ENCODE measurements around the gene CFAP119.

The CFAP119 gene

GRCh38 chr16:30738984-30739951, 22.6 kb downstream of the CFAP119 start:
- Histone ChIP-seq H3K79me2 (ENCODE audit: low read length) (no peaks in the 10 kb centered on the region; the same call in 1 of the 2 replicates), H2AFZ (ENCODE audit: low read depth, low read length) (no peak overlapping the region), H4K20me1 (ENCODE audit: insufficient read depth, low read length) (no peaks in the 10 kb centered on the region), H3K9ac (ENCODE audit: low read length) (no peak overlapping the region), H3K4me2 (ENCODE audit: low read length) (no peak overlapping the region), H3K4me3 (ENCODE audit: low read length) (no peak overlapping the region), H3K27ac (ENCODE audit: low read length) (no peak overlapping the region), H3K27me3 (ENCODE audit: low read depth, low read length) (no peaks in the 10 kb centered on the region), H3K4me1 (ENCODE audit: low read length) (no peaks in the 10 kb centered on the region), H3K9me3 (ENCODE audit: insufficient read depth, low read length) (no peaks in the 10 kb centered on the region), H3K36me3 (replicated peaks; ENCODE audit: low read depth, low read length) (peaks cover 59% of the 10 kb centered on the region)
- TF ChIP-seq CTCF (IDR thresholded peaks at IDR 0.05; ENCODE audit: low read depth, low read length) = no peak
- TF ChIP-seq EZH2phosphoT487 (IDR thresholded peaks at IDR 0.05; ENCODE audit: low read depth) = no peak

GRCh38 chr16:30737794-30738648, 23.8 kb downstream of the CFAP119 start:
- no peak overlapping the region for H2AFZ ChIP-seq (ENCODE audit: low read depth, low read length)
- H3K4me1 ChIP-seq (ENCODE audit: low read length) = no peaks in the 10 kb centered on the region
- no peak overlapping the region for H3K27ac ChIP-seq (ENCODE audit: low read length)
- peaks cover 66% of the 10 kb centered on the region for H3K36me3 ChIP-seq (replicated peaks; ENCODE audit: low read depth, low read length)
- no peak overlapping the region for H3K9ac ChIP-seq (ENCODE audit: low read length)
- no peaks in the 10 kb centered on the region for H4K20me1 ChIP-seq (ENCODE audit: insufficient read depth, low read length)
- H3K4me2 ChIP-seq (ENCODE audit: low read length) = no peak overlapping the region
- H3K79me2 ChIP-seq (ENCODE audit: low read length) = no peaks in the 10 kb centered on the region; the same call in 1 of the 2 replicates
- TF ChIP-seq EZH2phosphoT487 (IDR thresholded peaks at IDR 0.05; ENCODE audit: low read depth) (no peak), CTCF (IDR thresholded peaks at IDR 0.05; ENCODE audit: low read depth, low read length) (no peak)
- no peaks in the 10 kb centered on the region for H3K27me3 ChIP-seq (ENCODE audit: low read depth, low read length)
- H3K9me3 ChIP-seq (ENCODE audit: insufficient read depth, low read length) = no peaks in the 10 kb centered on the region
- no peak overlapping the region for H3K4me3 ChIP-seq (ENCODE audit: low read length)

DNA sequence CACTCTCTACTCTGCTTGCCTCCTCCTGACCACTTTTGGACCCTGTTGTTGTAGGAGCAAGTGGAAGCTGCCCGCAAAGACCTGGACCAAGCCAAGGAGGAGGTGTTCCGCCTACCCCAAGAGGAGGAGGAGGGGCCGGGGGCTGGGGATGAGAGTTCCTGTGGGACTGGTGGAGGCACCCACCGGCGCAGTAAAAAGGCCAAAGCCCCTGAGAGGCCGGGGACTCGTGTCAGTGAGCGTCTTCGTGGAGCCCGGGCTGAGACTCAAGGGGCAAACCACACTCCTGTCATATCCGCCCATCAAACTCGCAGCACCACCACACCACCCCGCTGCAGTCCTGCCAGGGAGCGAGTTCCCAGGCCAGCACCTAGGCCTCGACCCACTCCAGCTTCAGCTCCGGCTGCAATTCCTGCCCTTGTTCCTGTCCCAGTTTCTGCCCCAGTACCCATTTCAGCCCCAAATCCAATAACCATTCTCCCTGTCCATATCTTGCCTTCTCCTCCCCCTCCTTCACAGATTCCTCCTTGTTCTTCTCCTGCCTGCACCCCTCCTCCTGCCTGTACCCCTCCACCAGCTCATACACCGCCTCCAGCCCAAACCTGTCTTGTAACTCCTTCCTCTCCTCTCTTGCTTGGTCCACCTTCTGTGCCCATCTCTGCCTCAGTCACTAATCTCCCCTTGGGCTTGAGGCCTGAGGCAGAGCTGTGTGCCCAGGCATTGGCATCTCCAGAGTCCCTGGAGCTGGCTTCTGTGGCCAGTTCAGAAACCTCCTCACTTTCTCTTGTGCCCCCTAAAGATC, 24.7 kb downstream of the CFAP119 start:
- Histone ChIP-seq H4K20me1 (ENCODE audit: insufficient read depth, low read length) (no peaks in the 10 kb centered on the region), H3K9ac (ENCODE audit: low read length) (no peak overlapping the region)
- TF ChIP-seq CTCF (IDR thresholded peaks at IDR 0.05; ENCODE audit: low read depth, low read length) (no peak), EZH2phosphoT487 (IDR thresholded peaks at IDR 0.05; ENCODE audit: low read depth) (no peak)

More for the DNA sequence above, 24.7 kb downstream of the CFAP119 start:
- H3K9me3 ChIP-seq (ENCODE audit: insufficient read depth, low read length) = no peaks in the 10 kb centered on the region
- no peaks in the 10 kb centered on the region for H3K27me3 ChIP-seq (ENCODE audit: low read depth, low read length)
- peaks cover 69% of the 10 kb centered on the region for H3K36me3 ChIP-seq (replicated peaks; ENCODE audit: low read depth, low read length)
- no peak overlapping the region for H3K4me3 ChIP-seq (ENCODE audit: low read length)
- H3K4me1 ChIP-seq (ENCODE audit: low read length) = no peaks in the 10 kb centered on the region
- H3K79me2 ChIP-seq (ENCODE audit: low read length) = no peaks in the 10 kb centered on the region; the same call in 1 of the 2 replicates
- no peak overlapping the region for H3K27ac ChIP-seq (ENCODE audit: low read length)
- no peak overlapping the region for H3K4me2 ChIP-seq (ENCODE audit: low read length)
- no peak overlapping the region for H2AFZ ChIP-seq (ENCODE audit: low read depth, low read length)
